ENCODE data around the gene WDR83. TPM values are rescaled to one million over a fixed set of nuclear protein-coding genes. Genes with fewer than 3 reads are reported as not detected.

Gene WDR83
- polyA plus RNA-seq, 3 donors, result 7.9 to 9.9 (median 8.5) TPM

GRCh38 chr19:12646551-12646950 is 20.1 kb upstream of the WDR83 start:
- no peak overlapping the region for H3K4me3 Mint-ChIP-seq
- peaks cover 0 to 4% (median 0%) of the 10 kb centered on the region in 3 donors for H3K27me3 Mint-ChIP-seq (ENCODE audit: low read depth in 3 of 3)
- Histone ChIP-seq H3K9me3 (replicated peaks in 1 of 2; ENCODE audit: control insufficient read depth in 1 of 2, insufficient read depth in 1 of 2, low read length in 2 of 2) (no peaks in the 10 kb centered on the region), H3K27me3 (ENCODE audit: control insufficient read depth in 2 of 2, insufficient read depth in 2 of 2, low read length in 2 of 2) (no peaks in the 10 kb centered on the region), H3K36me3 (replicated peaks in 1 of 2; ENCODE audit: control insufficient read depth in 1 of 2, insufficient read depth in 2 of 2, low read length in 2 of 2) (peaks cover 41 to 56% of the 10 kb centered on the region in 2 donors), H3K4me3 (replicated peaks in 1 of 3; ENCODE audit: low read depth in 2 of 3, low read length in 3 of 3) (no peak overlapping the region), H2AFZ (ENCODE audit: insufficient read depth, low read depth, low read length, poor library complexity, severe bottlenecking) (no peak overlapping the region), H3K4me1 (ENCODE audit: control insufficient read depth in 1 of 2, insufficient read depth in 2 of 2, low read length in 2 of 2) (peaks cover 12 to 29% of the 10 kb centered on the region in 2 donors), H4K20me1 (ENCODE audit: insufficient read depth, low read length) (peaks cover 47% of the 10 kb centered on the region), H3K27ac (ENCODE audit: low read depth in 1 of 2, low read length in 2 of 2) (peak overlapping the region; percentile 6 to 38), H3K9ac (ENCODE audit: insufficient read depth, low read length, poor library complexity, severe bottlenecking) (no peak overlapping the region), H3K4me2 (replicated peaks; ENCODE audit: extremely low read depth, low read length, poor library complexity, severe bottlenecking) (no peak overlapping the region), H3K79me2 (ENCODE audit: insufficient read depth, low read length) (no peaks in the 10 kb centered on the region)
- 76% methylated on average over 4 of the region's 10 CpGs for WGBS (ENCODE audit: insufficient coverage)
- no peak for DNase-seq
- peaks cover 27% of the 10 kb centered on the region for H3K4me1 Mint-ChIP-seq
- intact Hi-C loops (cut with micrococcal nuclease), result no loop called here
- H3K9me3 Mint-ChIP-seq, result peaks cover 0 to 5% (median 3%) of the 10 kb centered on the region in 7 donors
- H3K36me3 Mint-ChIP-seq, result peaks cover 44 to 79% of the 10 kb centered on the region in 2 donors
- no peak for TF ChIP-seq CTCF (IDR thresholded peaks at IDR 0.05)
- peak overlapping the region in 4 of 7 donors; percentile 31 to 57 (median 44) for H3K27ac Mint-ChIP-seq

GRCh38 chr19:12647047-12647446 is 19.6 kb upstream of the WDR83 start:
- Histone ChIP-seq H2AFZ (ENCODE audit: insufficient read depth, low read depth, low read length, poor library complexity, severe bottlenecking) (no peak overlapping the region), H3K4me2 (replicated peaks; ENCODE audit: extremely low read depth, low read length, poor library complexity, severe bottlenecking) (no peak overlapping the region), H3K9ac (ENCODE audit: insufficient read depth, low read length, poor library complexity, severe bottlenecking) (no peak overlapping the region), H3K79me2 (ENCODE audit: insufficient read depth, low read length) (no peaks in the 10 kb centered on the region), H4K20me1 (ENCODE audit: insufficient read depth, low read length) (peaks cover 52% of the 10 kb centered on the region), H3K4me3 (replicated peaks in 1 of 3; ENCODE audit: low read depth in 2 of 3, low read length in 3 of 3) (no peak overlapping the region), H3K27me3 (ENCODE audit: control insufficient read depth in 2 of 2, insufficient read depth in 2 of 2, low read length in 2 of 2) (no peaks in the 10 kb centered on the region), H3K36me3 (replicated peaks in 1 of 2; ENCODE audit: control insufficient read depth in 1 of 2, insufficient read depth in 2 of 2, low read length in 2 of 2) (peaks cover 46 to 61% of the 10 kb centered on the region in 2 donors), H3K9me3 (replicated peaks in 1 of 2; ENCODE audit: control insufficient read depth in 1 of 2, insufficient read depth in 1 of 2, low read length in 2 of 2) (no peaks in the 10 kb centered on the region), H3K4me1 (ENCODE audit: control insufficient read depth in 1 of 2, insufficient read depth in 2 of 2, low read length in 2 of 2) (peaks cover 12 to 29% of the 10 kb centered on the region in 2 donors), H3K27ac (ENCODE audit: low read depth in 1 of 2, low read length in 2 of 2) (peak overlapping the region in 1 of 2 donors; percentile 38)
- no peak for DNase-seq
- Mint-ChIP-seq H3K27me3 (ENCODE audit: low read depth in 3 of 3) (peaks cover 0 to 4% (median 0%) of the 10 kb centered on the region in 3 donors), H3K4me3 (no peak overlapping the region), H3K27ac (peak overlapping the region; percentile 27 to 85 (median 40)), H3K9me3 (peaks cover 0 to 5% (median 1%) of the 10 kb centered on the region in 7 donors), H3K36me3 (peaks cover 49 to 84% of the 10 kb centered on the region in 2 donors), H3K4me1 (peaks cover 27% of the 10 kb centered on the region)
- TF ChIP-seq CTCF (IDR thresholded peaks at IDR 0.05), result no peak
- intact Hi-C loops (cut with micrococcal nuclease), result no loop called here
- WGBS (ENCODE audit: insufficient coverage), result 80% methylated on average over 1 of the region's 8 CpGs
